HG03439 (cell line): ENCODE results near the gene NUMA1.

Source experiments
- ATAC-seq: cut with Tn5 transposase; IDR thresholded peaks from one replicate; pipeline ENCODE4 v1.9.1; 2021; ENCODE audit warnings: mild to moderate bottlenecking, moderate library complexity; ENCODE audit not compliant: unreplicated experiment

NUMA1 gene

DNA sequence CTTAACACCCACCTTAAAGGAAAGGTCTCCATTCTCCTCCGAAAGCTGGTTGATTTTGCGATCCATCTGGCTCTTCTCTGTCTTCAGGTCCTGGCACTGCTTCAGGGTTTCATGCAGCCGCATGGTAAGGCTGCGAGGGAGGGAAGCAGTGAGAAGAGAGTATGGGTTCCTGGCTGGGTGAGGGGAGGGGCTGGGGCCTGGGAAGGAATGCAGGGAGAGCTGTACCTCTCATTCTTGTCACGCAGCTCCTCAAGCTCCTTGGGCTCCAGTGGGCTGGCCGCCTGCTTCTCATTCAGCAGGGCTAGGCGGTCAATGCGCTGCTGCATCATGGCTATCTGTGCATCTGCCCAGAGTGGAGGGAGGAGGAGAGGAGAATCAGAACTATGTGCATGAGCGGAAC lies 62.2 kb downstream of the NUMA1 start:
- no peak for ATAC-seq

GRCh38 chr11:72015511-72016061 lies 64.8 kb downstream of the NUMA1 start:
- no peak for ATAC-seq

GRCh38 chr11:72014761-72015320 lies 65.5 kb downstream of the NUMA1 start:
- ATAC-seq, result no peak

- ATAC-seq, result no peak
Measured at GRCh38 chr11:72013765-72014711, 66.3 kb downstream of the NUMA1 start.

DNA sequence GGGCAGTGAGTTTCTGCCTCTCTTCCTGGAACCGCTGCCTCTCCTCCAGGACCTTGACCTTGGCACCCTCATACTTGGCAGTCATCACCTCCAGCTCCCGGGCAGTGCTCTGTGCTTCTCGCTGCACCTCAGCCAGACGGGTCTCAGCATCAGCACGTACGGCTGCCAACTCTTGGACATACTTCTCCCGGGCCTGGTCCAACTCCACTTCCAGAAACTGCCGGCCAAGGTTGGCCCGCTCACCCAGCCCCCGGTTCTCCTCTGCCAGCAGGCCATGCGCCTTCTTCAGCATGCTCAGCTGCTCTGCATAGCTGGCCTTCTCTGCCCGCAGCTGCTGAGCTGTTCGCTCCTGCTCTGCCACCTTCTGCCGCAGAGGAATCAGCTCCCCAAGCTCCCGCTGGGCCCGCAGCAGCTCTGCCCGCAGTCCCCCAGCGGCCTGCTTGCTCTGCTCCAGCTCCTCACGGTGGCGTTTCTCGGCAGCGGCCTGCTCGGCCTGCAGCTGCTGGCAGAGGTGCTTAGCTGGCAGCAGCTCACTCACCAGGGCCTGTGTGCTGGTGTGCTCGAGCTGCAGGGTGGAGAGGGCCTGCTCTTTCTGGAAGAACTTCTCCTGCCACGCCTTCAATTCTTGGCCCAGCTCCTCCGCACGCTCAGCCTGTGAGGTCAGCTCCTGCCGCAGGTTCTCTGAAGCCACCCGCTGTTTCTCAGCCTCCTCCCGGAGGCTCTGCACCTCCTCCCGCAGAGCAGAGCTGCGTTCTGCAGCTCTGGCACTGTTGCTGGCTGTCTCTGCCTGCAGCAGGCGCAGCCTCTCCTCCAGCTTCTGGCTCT lies 67.2 kb downstream of the NUMA1 start:
- ATAC-seq, result no peak

- ATAC-seq, result no peak
Measured at GRCh38 chr11:72012091-72012630, 68.2 kb downstream of the NUMA1 start.

- no peak for ATAC-seq
Measured at GRCh38 chr11:72010529-72011233, 69.7 kb downstream of the NUMA1 start.

- no peak for ATAC-seq
Measured at GRCh38 chr11:72009156-72009555, 71.2 kb downstream of the NUMA1 start.

GRCh38 chr11:72008728-72009127 lies 71.6 kb downstream of the NUMA1 start:
- ATAC-seq, result no peak

DNA sequence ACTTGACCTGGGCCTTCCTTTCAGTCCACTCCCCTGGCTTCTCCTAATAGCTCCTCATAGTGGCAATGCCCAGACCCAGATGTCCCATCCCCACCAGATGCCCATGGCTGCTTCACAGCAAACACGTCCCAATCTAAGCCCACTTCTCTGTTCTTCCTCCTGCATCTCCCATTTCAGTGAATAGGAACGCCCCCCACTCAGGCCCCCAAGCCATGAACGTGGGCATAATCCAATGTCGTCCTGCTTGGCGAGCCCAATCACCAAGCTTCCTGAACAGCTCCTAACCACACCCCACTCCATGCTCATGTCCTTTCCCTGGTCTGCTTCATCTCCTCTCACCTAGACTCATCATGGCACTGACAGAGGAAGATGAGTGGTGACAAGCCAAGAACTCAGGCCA lies 72.8 kb downstream of the NUMA1 start:
- ATAC-seq, result no peak

DNA sequence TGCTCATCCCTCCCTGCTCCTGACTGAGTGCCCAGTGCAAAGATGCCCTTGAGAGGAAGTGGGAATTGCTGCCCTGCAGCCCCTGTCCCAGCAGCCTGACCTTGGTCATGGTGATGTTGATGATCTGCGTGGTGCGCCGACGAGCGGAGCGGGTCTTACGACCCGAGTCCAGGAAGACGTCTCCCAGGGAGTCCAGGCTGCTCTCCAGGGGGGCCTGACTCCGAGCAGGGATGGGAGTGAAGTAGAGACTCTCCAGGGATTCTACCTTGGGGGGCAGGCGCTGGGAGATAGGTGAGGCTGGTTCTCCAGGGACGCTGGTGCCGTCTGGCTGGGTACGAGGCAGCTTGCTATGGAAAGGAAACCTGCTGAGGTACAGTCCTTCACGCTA lies 73.3 kb downstream of the NUMA1 start:
- no peak for ATAC-seq

- no peak for ATAC-seq
Measured at GRCh38 chr11:72006309-72007088, 73.8 kb downstream of the NUMA1 start.

- ATAC-seq, result no peak
Measured at GRCh38 chr11:72005347-72006260, 74.7 kb downstream of the NUMA1 start.

GRCh38 chr11:72004515-72005346 lies 75.6 kb downstream of the NUMA1 start:
- ATAC-seq, result no peak

GRCh38 chr11:72003776-72004171 lies 76.6 kb downstream of the NUMA1 start:
- no peak for ATAC-seq

- no peak for ATAC-seq
Measured at GRCh38 chr11:72002841-72003775, 77.2 kb downstream of the NUMA1 start.
